A673 (cell line): ENCODE data around the gene ESF1. TPM values are rescaled to one million over a fixed set of nuclear protein-coding genes. Genes with fewer than 3 reads are reported as not detected.

Experiments
- BruUV-seq: library from RNA; stranded (reverse); fragments of 400-500 nt; replicated peaks from 2 replicates; lab custom pipeline; 2021; lab: Mats Ljungman, UMichigan
- CTCF ChIA-PET: fragments of 300-600 bp; sonication (Branson Sonifier 250); formaldehyde crosslinking; loops from one replicate; lab custom pipeline; 2022; ENCODE audit warnings: antibody characterized with exemption; lab: Charles Lee
- POLR2A ChIA-PET: fragments of 300-600 bp; sonication (Branson Sonifier 250); formaldehyde crosslinking; loops from one replicate; lab custom pipeline; 2022; ENCODE audit warnings: antibody characterized with exemption; ENCODE audit not compliant: low non-redundant PET; lab: Charles Lee
- DNase-seq: peaks from one replicate; pipeline ENCODE4 v3.0.0-alpha.2; 2015; ENCODE audit warnings: low spot score
- H3K27ac ChIP-seq: fragments of 200-600 bp; sonication (generic); 2 replicates; pipeline ENCODE4 v1.5.1; 2016; ENCODE audit warnings: mixed run types, low read depth, mild to moderate bottlenecking, mixed read lengths, antibody characterized with exemption, low read length; ENCODE audit not compliant: poor library complexity, severe bottlenecking
- H3K27me3 ChIP-seq: fragments of 200-600 bp; sonication (generic); replicated peaks from 2 replicates; pipeline ENCODE4 v1.6.1; 2017; ENCODE audit warnings: mixed run types, low read depth, mild to moderate bottlenecking, mixed read lengths, antibody characterized with exemption, low read length; ENCODE audit not compliant: insufficient read depth, poor library complexity
- H3K36me3 ChIP-seq: fragments of 200-600 bp; sonication (generic); 2 replicates; pipeline ENCODE4 v1.6.1; 2016; ENCODE audit warnings: mixed run types, mild to moderate bottlenecking, mixed read lengths, antibody characterized with exemption, low read length; ENCODE audit not compliant: insufficient read depth, poor library complexity, severe bottlenecking
- H3K4me1 ChIP-seq: fragments of 200-600 bp; sonication (generic); 2 replicates; pipeline ENCODE4 v1.6.1; 2017; ENCODE audit warnings: mixed run types, mild to moderate bottlenecking, mixed read lengths, antibody characterized with exemption, low read length; ENCODE audit not compliant: insufficient read depth, poor library complexity, severe bottlenecking
- H3K4me3 ChIP-seq: fragments of 200-600 bp; sonication (generic); 2 replicates; pipeline ENCODE4 v1.5.1; 2016; ENCODE audit warnings: low read depth, mixed run types, mild to moderate bottlenecking, mixed read lengths, low read length; ENCODE audit not compliant: poor library complexity, severe bottlenecking
- H3K9me3 ChIP-seq: fragments of 200-600 bp; sonication (generic); 2 replicates; pipeline ENCODE4 v1.6.1; 2016; ENCODE audit warnings: mixed run types, low read depth, mild to moderate bottlenecking, mixed read lengths, antibody characterized with exemption, low read length; ENCODE audit not compliant: poor library complexity, severe bottlenecking
- CTCF ChIP-seq: fragments of 300-800, 200-600 bp; sonication (generic); conservative IDR thresholded peaks from 2 replicates; pipeline ENCODE4 v1.5.1; 2017; ENCODE audit warnings: low read depth, mild to moderate bottlenecking, antibody characterized with exemption, low read length, moderate library complexity, mixed read lengths
- EZH2 ChIP-seq: fragments of 200-600 bp; sonication (generic); IDR thresholded peaks from 2 replicates; pipeline ENCODE4 v1.6.1; 2017; ENCODE audit warnings: borderline replicate concordance, low read depth, mild to moderate bottlenecking, mixed read lengths, antibody characterized with exemption, low read length; ENCODE audit not compliant: poor library complexity, severe bottlenecking
- intact Hi-C: fragments of 100-400 bp; cut with micrococcal nuclease; formaldehyde crosslinking; loops from one replicate; pipeline ENCODE4 v1.10.0; 2022; ENCODE audit not compliant: unreplicated experiment
- total RNA-seq: library from RNA; stranded (reverse); gene quantifications from 2 replicates; pipeline ENCODE4 v1.2.3, GENCODE V29; 2021

ESF1 gene
- total RNA-seq, 1 experiment from 2014 or later, result 34.7 TPM

- no peak for TF ChIP-seq CTCF
- no peak for TF ChIP-seq EZH2
- Histone ChIP-seq H3K4me1 (no peaks in the 10 kb centered on the region), H3K27ac (no peak overlapping the region), H3K9me3 (no peaks in the 10 kb centered on the region), H3K4me3 (no peak overlapping the region), H3K36me3 (no peaks in the 10 kb centered on the region), H3K27me3 (no peaks in the 10 kb centered on the region)
- intact Hi-C loops, result no loop called here
- ChIA-PET POLR2A (no interaction called here), CTCF (no interaction called here)
- BruUV-seq, result no TSS peak
- DNase-seq, result no peak
These were observed 84.0 kb downstream of the ESF1 start for GRCh38 chr20:13700761-13701160.

GRCh38 chr20:13694420-13695150 is 90.1 kb downstream of the ESF1 start:
- TF ChIP-seq CTCF (no peak), EZH2 (no peak)
- H3K4me3 ChIP-seq, result no peak overlapping the region
- no peaks in the 10 kb centered on the region for H3K36me3 ChIP-seq
- no TSS peak for BruUV-seq
- ChIA-PET CTCF (interaction anchor here (0.7 kb wide), 1 partner anchor 300 kb away, joined by 4 read pairs; no protein-coding TSS in a partner anchor), POLR2A (no interaction called here)
- no peaks in the 10 kb centered on the region for H3K9me3 ChIP-seq
- intact Hi-C loops, result no loop called here
- no peaks in the 10 kb centered on the region for H3K27me3 ChIP-seq
- no peaks in the 10 kb centered on the region for H3K4me1 ChIP-seq
- DNase-seq, result no peak
- no peak overlapping the region for H3K27ac ChIP-seq

GRCh38 chr20:13692802-13693736 is 91.7 kb downstream of the ESF1 start:
- ChIA-PET POLR2A (no interaction called here), CTCF (no interaction called here)
- H3K27me3 ChIP-seq, result no peaks in the 10 kb centered on the region
- TF ChIP-seq CTCF (no peak), EZH2 (no peak)
- no peak overlapping the region for H3K27ac ChIP-seq
- no peak overlapping the region for H3K4me3 ChIP-seq
- intact Hi-C loops, result no loop called here
- no peaks in the 10 kb centered on the region for H3K9me3 ChIP-seq
- BruUV-seq, result no TSS peak
- no peaks in the 10 kb centered on the region for H3K4me1 ChIP-seq
- DNase-seq, result no peak
- H3K36me3 ChIP-seq, result no peaks in the 10 kb centered on the region
